GM12873 (cell line): Measurements from ENCODE around the gene TECTA.

Experiments
- CTCF ChIP-seq: IDR thresholded peaks from 2 replicates; pipeline ENCODE4 v1.5.1; 2012; ENCODE audit warnings: low read depth, mild to moderate bottlenecking, moderate library complexity, low read length, control low read depth; ENCODE audit not compliant: insufficient read depth; ENCODE audit errors: missing control alignments

The TECTA gene, protein sequence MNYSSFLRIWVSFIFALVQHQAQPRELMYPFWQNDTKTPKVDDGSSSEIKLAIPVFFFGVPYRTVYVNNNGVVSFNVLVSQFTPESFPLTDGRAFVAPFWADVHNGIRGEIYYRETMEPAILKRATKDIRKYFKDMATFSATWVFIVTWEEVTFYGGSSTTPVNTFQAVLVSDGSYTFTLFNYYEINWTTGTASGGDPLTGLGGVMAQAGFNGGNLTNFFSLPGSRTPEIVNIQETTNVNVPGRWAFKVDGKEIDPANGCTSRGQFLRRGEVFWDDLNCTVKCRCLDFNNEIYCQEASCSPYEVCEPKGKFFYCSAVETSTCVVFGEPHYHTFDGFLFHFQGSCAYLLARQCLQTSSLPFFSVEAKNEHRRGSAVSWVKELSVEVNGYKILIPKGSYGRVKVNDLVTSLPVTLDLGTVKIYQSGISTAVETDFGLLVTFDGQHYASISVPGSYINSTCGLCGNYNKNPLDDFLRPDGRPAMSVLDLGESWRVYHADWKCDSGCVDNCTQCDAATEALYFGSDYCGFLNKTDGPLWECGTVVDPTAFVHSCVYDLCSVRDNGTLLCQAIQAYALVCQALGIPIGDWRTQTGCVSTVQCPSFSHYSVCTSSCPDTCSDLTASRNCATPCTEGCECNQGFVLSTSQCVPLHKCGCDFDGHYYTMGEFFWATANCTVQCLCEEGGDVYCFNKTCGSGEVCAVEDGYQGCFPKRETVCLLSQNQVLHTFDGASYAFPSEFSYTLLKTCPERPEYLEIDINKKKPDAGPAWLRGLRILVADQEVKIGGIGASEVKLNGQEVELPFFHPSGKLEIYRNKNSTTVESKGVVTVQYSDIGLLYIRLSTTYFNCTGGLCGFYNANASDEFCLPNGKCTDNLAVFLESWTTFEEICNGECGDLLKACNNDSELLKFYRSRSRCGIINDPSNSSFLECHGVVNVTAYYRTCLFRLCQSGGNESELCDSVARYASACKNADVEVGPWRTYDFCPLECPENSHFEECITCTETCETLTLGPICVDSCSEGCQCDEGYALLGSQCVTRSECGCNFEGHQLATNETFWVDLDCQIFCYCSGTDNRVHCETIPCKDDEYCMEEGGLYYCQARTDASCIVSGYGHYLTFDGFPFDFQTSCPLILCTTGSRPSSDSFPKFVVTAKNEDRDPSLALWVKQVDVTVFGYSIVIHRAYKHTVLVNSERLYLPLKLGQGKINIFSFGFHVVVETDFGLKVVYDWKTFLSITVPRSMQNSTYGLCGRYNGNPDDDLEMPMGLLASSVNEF (N-terminal part only)

DNA sequence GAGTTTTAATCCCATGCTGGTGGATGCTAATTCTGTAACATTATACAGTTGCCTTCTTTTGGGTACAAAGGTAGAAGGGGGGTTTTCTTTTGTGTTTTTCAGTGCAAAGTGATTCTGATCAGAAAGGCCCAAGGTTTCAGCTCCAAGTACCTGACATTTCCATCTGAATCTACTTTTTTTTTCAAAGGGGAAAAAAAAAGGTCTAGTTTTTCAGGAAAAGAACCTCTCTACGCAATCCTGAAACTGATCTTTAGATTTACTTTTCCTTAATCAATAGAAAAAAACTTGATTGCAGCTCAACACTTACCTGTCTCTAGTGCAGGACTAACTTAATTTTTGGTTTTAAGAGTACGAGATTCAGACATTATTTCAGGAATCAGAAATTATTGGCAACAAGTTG, at the start of gene TECTA:
Gene TECTA, plus strand, starts transcription at position 301 of the 400 bp plus-strand sequence. CDS start 1,423 bp downstream, outside the sequence.
- no peak for TF ChIP-seq CTCF

- TF ChIP-seq CTCF = no peak
Observed at GRCh38 chr11:121053244-121053643, 47.8 kb upstream of the TECTA start.

DNA sequence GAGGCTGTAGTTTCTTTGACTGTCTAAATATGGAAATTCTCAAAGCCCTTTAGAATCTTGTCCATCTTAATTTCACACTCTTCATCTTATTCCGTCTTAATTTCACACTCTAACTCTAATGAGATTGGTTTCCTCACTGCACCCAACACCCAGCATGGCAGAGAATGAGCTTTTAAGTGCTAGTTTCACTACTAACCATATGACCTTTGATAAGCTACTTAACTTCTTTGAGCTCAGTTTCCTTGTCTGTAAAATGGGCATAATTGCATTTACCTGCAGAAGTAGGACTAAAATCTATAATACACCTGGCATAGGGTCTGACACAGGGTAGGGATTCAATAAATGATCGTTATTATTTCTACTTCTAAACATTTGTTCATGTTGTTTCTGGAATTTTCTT, 46.8 kb upstream of the TECTA start:
- TF ChIP-seq CTCF = no peak

DNA sequence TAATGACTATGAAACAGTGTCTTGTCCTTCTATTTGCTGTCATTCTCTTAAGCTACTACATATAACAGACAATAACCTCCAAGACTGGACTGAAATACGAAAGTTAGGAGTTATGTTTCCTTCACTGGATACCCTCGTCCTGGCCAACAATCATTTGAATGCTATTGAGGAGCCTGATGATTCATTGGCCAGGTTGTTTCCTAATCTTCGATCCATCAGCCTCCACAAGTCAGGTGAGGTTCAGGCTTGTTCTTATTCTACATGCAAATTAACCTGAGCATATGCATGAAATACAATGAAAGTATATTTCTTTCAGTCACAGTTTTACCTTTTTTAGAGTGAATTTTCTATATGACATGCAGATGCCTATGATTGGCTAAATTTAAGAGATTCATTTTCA, 46.0 kb upstream of the TECTA start:
- TF ChIP-seq CTCF = no peak

GRCh38 chr11:121057922-121058321, 43.1 kb upstream of the TECTA start:
- no peak for TF ChIP-seq CTCF

DNA sequence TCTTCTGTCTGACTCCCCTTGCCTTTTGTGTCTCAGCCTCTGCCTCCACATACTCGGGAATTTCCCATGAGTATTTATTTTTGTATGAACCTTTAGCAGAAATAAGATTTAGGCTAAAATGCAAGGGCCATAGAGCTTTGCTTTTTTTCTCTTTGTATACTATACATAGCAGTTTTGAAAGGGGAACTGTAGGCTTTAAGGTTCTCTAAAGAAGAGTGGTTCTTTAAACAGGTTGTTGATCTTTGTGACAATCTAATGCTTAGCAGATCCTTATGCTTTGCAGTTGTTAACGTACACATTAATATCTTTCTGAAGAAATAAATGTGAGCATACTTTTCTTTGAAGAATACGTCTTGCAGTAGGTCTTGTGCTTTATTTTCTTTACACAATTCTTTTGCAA, 42.1 kb upstream of the TECTA start:
- TF ChIP-seq CTCF = no peak

- no peak for TF ChIP-seq CTCF
Observed at GRCh38 chr11:121059605-121060004, 41.4 kb upstream of the TECTA start.
